ENCODE data around the gene EXOC4.

The EXOC4 gene

DNA sequence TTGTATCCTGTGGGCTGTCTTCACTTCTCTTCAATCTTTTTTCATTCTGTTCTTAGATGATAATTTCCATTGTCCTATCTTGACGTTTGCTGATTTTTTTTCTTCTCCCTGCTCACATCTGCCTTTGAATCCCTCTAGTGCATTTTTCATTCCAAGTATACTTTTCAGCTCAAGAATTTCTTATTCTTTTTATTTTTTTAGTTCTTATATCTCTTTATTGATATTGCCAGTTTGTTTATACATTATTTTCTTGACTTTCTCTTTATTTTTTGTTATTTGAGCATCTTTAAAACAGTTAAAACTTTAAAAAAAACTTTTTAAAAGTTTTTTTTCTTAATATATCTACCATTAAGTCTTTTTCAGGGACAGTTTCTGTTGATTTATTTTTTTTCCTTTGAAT is 100.9 kb downstream of the EXOC4 start:
- H3K9me3 ChIP-seq (ENCODE audit: control insufficient read depth, insufficient read depth, low read length), result peaks cover 5% of the 10 kb centered on the region; the same call in 1 of the 2 replicates
- no peaks in the 10 kb centered on the region for H3K36me3 ChIP-seq (ENCODE audit: insufficient read depth, low read length)
- peaks cover 22% of the 10 kb centered on the region for H3K4me1 ChIP-seq (ENCODE audit: insufficient read depth, low read length)
- H3K9ac ChIP-seq (ENCODE audit: low read depth, low read length), result no peak overlapping the region

DNA sequence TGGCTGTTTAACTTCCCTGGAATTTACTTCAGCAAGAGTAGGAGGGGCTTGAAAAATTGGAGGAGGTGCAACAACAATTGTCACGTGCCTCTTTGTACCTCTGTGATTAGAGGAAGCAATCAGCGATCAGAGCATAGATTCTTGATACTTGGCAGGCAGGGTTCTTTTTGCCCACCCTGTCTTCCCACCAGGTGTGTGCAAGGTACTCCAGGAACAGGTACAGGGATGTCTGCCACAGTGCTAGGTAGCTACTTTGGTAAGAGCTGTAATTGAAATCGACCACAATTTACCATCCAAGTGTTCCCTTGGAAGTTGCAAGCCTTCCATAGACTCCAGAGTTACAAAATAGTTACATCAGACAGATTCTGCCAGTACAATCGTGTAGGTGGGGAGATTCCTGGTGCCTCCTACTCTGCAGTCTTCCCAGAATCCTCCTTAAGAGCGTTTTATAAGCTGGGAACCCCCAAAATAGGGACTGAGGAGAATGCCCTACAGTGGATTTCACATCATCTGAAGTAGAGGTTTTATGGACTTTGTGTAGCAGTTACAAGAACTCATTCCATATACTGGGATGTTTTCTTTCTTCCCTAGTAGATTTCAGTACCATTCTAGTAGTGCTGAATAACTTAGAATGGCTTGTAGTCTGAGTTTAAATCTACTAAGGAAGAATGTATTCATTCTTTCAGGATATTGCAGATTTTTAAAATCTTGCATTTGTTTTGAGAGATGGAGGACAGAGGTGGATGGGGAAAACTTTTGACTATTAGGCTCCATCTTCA is 101.9 kb downstream of the EXOC4 start:
- Histone ChIP-seq H3K4me1 (ENCODE audit: insufficient read depth, low read length) (peaks cover 32% of the 10 kb centered on the region), H3K9me3 (ENCODE audit: control insufficient read depth, insufficient read depth, low read length) (peaks cover 5% of the 10 kb centered on the region; the same call in 1 of the 2 replicates), H3K9ac (ENCODE audit: low read depth, low read length) (no peak overlapping the region), H3K36me3 (ENCODE audit: insufficient read depth, low read length) (no peaks in the 10 kb centered on the region)

DNA sequence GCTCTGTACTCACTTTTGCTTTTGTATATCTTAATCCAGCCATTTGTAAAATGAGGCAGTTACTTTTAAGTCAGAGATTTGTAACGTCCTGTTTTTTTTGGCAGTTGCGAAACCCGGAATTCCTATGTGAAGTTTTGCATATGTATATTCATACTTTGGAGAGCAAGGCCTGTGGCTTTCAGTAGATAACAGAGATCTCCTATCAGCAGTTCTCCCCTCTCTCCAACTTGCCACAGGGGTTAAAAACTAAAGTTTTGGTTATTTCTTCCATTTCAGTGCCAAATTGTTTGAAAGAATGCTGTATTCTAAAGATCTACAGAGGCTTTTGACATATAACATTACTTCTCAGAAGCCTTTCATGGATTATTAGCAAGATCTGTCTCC is 102.4 kb downstream of the EXOC4 start:
- Histone ChIP-seq H3K4me1 (ENCODE audit: insufficient read depth, low read length) (peaks cover 37% of the 10 kb centered on the region), H3K36me3 (ENCODE audit: insufficient read depth, low read length) (no peaks in the 10 kb centered on the region), H3K9ac (ENCODE audit: low read depth, low read length) (no peak overlapping the region), H3K9me3 (ENCODE audit: control insufficient read depth, insufficient read depth, low read length) (peaks cover 5% of the 10 kb centered on the region; the same call in 1 of the 2 replicates)

DNA sequence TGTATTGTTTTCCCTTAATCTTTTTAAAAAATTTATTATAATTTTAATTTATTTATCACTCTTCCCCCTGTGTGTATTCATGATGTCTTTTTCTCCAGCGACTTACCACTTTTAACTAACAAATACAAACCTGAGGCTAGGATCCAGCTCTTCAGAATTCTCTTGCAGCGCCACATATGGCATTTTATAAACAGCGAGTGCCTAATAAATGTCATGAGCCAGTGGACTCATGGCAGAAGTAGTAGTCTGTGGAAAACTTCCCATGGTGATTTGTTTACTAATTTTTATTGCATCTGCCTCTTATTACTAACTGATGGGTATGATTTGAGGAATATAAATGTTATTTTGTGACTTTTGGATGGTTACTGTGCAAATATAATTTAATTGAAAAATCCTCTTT is 102.9 kb downstream of the EXOC4 start:
- no peak overlapping the region for H3K9ac ChIP-seq (ENCODE audit: low read depth, low read length)
- H3K4me1 ChIP-seq (ENCODE audit: insufficient read depth, low read length), result peaks cover 40% of the 10 kb centered on the region
- H3K36me3 ChIP-seq (ENCODE audit: insufficient read depth, low read length), result no peaks in the 10 kb centered on the region
- H3K9me3 ChIP-seq (ENCODE audit: control insufficient read depth, insufficient read depth, low read length), result peaks cover 5% of the 10 kb centered on the region; the same call in 1 of the 2 replicates

DNA sequence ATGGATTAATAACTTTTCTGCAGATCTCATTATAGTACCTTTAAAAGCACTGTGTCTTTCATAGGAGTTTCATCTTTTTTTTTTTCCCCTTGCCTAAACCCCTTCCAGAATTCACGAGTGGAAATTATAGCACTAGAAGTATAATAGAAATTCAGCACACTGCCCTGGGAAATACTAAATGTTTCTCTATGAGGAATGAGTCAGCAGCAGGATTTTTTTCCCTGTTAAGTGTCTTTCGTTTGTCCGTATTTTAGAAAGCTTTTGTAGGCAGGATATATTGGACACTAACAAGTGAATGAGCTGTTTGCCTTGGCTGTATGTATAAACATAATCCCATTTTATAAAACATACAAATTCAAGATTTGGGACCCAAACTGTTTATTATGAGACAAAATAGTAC is 105.8 kb downstream of the EXOC4 start:
- Histone ChIP-seq H3K36me3 (ENCODE audit: insufficient read depth, low read length) (no peaks in the 10 kb centered on the region), H3K4me1 (ENCODE audit: insufficient read depth, low read length) (peaks cover 40% of the 10 kb centered on the region), H3K9me3 (ENCODE audit: control insufficient read depth, insufficient read depth, low read length) (no peaks in the 10 kb centered on the region), H3K9ac (ENCODE audit: low read depth, low read length) (no peak overlapping the region)

DNA sequence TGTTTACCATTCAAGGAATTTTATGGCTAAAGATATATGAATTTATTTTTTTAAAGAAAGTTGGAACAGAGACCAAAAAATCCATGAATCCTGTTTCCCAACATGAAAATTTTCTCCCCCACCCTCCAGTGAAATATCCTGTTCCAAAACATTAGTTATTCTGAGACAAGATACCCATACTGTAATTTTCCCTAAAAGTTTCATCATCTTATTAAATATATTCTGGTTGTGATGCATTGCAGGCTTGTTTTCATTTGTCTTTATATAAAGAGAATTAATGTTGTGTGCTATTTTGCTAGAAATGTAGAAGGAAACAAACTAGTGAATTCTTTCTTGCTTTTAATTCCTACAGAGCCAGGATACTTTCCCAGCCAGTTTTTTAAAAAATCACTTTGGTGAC is 106.6 kb downstream of the EXOC4 start:
- Histone ChIP-seq H3K9me3 (ENCODE audit: control insufficient read depth, insufficient read depth, low read length) (no peaks in the 10 kb centered on the region), H3K36me3 (ENCODE audit: insufficient read depth, low read length) (no peaks in the 10 kb centered on the region), H3K4me1 (ENCODE audit: insufficient read depth, low read length) (peaks cover 37% of the 10 kb centered on the region), H3K9ac (ENCODE audit: low read depth, low read length) (peak overlapping the region; percentile 2; the same call in 1 of the 2 replicates)

DNA sequence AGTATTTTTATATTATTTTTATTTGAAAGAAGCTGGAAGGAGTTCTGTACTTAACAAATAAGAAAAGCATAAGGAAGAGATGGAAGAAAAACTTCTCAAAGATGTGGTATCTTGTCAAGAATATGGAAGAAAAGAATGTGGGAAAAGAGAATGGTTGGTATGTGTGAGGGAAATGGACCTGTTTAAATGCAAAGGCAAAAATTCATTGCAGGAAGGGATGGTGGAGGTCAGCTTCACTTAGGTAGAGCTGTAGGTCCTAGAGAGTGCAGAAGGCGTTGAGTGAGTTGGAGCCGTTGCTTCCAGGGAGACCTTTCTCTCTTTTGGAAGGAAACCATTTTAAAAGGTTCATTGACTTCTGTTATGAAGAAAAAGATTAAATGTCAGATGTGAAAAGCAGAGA is 107.3 kb downstream of the EXOC4 start:
- peaks cover 29% of the 10 kb centered on the region; the same call in 1 of the 2 replicates for H3K4me1 ChIP-seq (ENCODE audit: insufficient read depth, low read length)
- H3K36me3 ChIP-seq (ENCODE audit: insufficient read depth, low read length), result no peaks in the 10 kb centered on the region
- H3K9ac ChIP-seq (ENCODE audit: low read depth, low read length), result no peak overlapping the region
- H3K9me3 ChIP-seq (ENCODE audit: control insufficient read depth, insufficient read depth, low read length), result no peaks in the 10 kb centered on the region

DNA sequence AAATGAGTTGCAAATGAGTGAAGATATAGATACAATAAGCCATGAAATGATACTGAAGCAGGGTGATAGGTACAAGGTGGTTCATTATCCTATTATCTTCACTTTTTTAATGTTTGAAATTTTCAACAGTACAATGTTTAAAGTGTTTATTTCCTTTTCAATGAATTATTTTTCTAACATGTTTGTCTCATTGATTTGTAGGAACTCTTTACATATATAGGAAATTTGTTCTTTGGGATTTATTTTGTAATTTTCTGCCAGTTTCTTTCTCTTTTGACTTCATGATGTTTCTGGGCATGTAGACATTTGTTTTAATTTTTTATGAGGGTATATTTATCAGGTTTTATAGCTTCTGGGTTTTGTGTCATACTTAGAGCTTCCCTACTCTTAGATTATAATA is 108.9 kb downstream of the EXOC4 start:
- Histone ChIP-seq H3K9ac (ENCODE audit: low read depth, low read length) (no peak overlapping the region), H3K36me3 (ENCODE audit: insufficient read depth, low read length) (no peaks in the 10 kb centered on the region), H3K4me1 (ENCODE audit: insufficient read depth, low read length) (peaks cover 26% of the 10 kb centered on the region; the same call in 1 of the 2 replicates), H3K9me3 (ENCODE audit: control insufficient read depth, insufficient read depth, low read length) (no peaks in the 10 kb centered on the region)

DNA sequence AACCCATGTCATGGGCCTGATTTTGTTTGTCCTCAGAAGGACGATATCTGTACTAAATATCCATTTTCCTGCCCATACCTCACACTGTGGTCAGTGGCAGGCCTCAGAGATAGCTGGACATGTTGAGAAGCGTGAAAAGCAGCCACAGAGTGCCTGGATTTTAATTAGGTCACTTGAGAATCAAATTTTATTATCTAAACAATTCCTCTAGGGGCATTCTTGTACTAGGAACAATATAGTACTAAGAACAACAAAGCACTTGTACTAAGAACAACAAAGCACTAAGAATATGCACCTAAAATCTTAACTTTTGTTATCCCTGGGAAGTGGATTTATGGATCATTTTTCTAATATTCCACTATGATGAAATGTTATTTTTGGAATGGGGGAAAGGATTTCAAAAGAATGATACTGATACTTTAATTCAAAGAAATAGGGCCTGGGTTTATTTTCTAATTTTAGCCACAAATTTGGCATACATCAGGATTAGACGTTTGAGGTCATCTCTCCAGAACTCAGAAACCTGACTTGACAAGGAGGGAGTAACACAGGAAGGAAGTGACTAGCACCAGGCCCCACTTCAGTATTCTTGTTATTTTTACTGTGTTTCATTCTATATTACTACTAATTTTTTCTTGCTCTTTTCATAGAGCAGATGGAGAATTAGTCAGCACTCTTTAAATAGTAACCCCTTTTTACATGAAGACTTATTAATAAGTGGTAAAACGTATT is 112.2 kb downstream of the EXOC4 start:
- Histone ChIP-seq H3K9ac (ENCODE audit: low read depth, low read length) (no peak overlapping the region), H3K4me1 (ENCODE audit: insufficient read depth, low read length) (peaks cover 5% of the 10 kb centered on the region; the same call in 1 of the 2 replicates), H3K36me3 (ENCODE audit: insufficient read depth, low read length) (no peaks in the 10 kb centered on the region), H3K9me3 (ENCODE audit: control insufficient read depth, insufficient read depth, low read length) (no peaks in the 10 kb centered on the region)

DNA sequence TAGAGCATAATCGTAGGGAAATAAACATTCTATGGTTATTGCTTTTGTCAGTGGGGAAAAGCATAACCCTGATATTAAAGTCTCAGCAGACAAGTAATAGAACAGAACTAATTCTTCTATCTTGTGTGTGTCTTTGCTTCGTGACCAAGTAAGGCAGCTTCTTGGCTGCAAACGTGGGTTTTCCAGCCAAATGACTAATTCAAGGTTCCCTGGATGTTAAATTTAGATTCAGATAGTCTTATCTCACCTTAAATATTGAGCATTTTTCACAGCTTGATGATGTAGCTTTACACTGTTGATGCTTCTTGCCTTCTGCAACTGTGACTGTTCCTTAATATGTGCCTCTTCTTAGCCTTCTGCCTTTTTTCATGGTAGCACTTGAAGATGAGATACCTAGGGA is 113.0 kb downstream of the EXOC4 start:
- H3K9ac ChIP-seq (ENCODE audit: low read depth, low read length), result no peak overlapping the region

DNA sequence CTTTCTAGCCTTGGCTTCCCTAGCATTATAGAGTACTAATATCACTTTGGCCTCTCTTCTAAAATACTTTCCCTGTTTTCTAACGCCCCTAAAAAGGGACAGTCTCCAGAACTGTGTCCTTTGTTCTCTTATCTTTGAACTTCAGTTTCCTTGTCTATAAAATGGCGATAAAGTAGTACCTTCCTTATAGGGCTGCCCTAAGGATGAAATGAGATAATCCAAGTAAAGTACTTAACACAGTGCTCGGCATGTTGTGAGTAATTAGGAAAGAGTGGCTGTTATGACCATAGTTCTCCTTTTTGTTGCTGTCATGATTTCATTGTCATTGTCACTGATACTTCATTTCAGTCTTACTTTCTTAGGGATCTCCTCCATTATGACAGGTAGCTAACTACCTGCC is 114.7 kb downstream of the EXOC4 start:
- H3K9ac ChIP-seq (ENCODE audit: low read depth, low read length), result no peak overlapping the region
- H3K36me3 ChIP-seq (ENCODE audit: insufficient read depth, low read length), result no peaks in the 10 kb centered on the region
- peaks cover 4% of the 10 kb centered on the region; the same call in 1 of the 2 replicates for H3K4me1 ChIP-seq (ENCODE audit: insufficient read depth, low read length)
- no peaks in the 10 kb centered on the region for H3K9me3 ChIP-seq (ENCODE audit: control insufficient read depth, insufficient read depth, low read length)

More for the DNA sequence above, 113.0 kb downstream of the EXOC4 start:
- Histone ChIP-seq H3K9me3 (ENCODE audit: control insufficient read depth, insufficient read depth, low read length) (no peaks in the 10 kb centered on the region), H3K4me1 (ENCODE audit: insufficient read depth, low read length) (peaks cover 4% of the 10 kb centered on the region; the same call in 1 of the 2 replicates), H3K36me3 (ENCODE audit: insufficient read depth, low read length) (no peaks in the 10 kb centered on the region)

DNA sequence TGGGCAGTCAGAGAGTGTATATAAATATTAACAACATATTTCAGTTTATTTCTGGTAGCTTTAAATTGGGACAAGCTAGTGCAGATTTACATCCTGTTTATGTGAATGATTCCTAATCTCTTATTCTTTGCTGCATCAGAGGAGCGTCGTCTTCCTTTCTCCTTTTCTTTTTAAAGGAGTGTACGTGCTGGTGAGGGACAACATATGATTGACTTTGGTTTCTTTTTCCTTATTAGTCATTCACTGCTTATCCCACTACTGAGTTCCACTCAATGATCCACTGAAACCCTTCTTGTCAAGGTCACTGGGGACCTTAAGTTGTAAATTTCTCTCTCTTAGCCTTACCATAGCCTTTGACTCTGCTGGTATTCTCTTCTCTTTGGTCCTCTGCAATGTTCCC is 116.3 kb downstream of the EXOC4 start:
- Histone ChIP-seq H3K36me3 (ENCODE audit: insufficient read depth, low read length) (no peaks in the 10 kb centered on the region), H3K9me3 (ENCODE audit: control insufficient read depth, insufficient read depth, low read length) (no peaks in the 10 kb centered on the region), H3K4me1 (ENCODE audit: insufficient read depth, low read length) (peaks cover 4% of the 10 kb centered on the region; the same call in 1 of the 2 replicates), H3K9ac (ENCODE audit: low read depth, low read length) (no peak overlapping the region)

DNA sequence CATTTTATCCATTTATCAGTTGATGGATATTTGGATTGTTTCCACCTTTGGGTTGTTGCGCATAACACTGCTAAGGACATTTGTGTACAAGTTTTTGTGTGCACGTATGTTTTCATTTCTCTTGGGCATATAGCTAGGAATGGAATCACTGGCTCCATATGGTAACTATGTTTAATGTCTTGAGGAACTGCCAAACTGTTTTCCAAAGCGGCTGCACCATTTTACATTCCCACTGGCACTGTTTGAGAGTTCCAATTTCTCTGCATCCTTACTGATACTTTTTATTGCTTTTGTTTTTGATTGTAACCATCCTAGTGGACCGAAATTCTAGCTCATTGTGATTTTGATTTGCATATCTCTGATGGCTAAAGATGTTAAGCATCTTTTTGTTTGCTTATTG is 118.7 kb downstream of the EXOC4 start:
- Histone ChIP-seq H3K9me3 (ENCODE audit: control insufficient read depth, insufficient read depth, low read length) (no peaks in the 10 kb centered on the region), H3K36me3 (ENCODE audit: insufficient read depth, low read length) (no peaks in the 10 kb centered on the region), H3K4me1 (ENCODE audit: insufficient read depth, low read length) (peaks cover 4% of the 10 kb centered on the region; the same call in 1 of the 2 replicates), H3K9ac (ENCODE audit: low read depth, low read length) (no peak overlapping the region)

DNA sequence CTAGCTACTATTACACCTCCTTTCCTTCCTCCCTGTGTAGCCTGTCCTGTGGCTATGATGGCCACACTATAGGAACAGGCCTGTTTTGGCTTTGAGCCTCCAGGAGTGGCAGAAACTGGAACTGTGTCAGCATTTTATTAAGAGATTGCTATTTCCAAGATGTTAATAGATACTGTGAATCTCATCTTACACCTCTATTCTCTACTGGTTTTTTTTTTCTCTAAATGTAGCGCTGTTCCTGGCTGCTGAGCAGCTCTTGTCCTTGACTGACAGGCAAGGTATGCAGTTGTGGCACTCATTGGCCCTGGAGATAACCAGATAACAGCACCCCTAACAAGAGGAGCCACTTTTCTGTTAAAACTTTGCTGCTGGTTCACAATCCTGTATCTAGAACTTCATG is 119.5 kb downstream of the EXOC4 start:
- Histone ChIP-seq H3K9ac (ENCODE audit: low read depth, low read length) (no peak overlapping the region), H3K9me3 (ENCODE audit: control insufficient read depth, insufficient read depth, low read length) (no peaks in the 10 kb centered on the region), H3K36me3 (ENCODE audit: insufficient read depth, low read length) (no peaks in the 10 kb centered on the region), H3K4me1 (ENCODE audit: insufficient read depth, low read length) (peaks cover 4% of the 10 kb centered on the region; the same call in 1 of the 2 replicates)

DNA sequence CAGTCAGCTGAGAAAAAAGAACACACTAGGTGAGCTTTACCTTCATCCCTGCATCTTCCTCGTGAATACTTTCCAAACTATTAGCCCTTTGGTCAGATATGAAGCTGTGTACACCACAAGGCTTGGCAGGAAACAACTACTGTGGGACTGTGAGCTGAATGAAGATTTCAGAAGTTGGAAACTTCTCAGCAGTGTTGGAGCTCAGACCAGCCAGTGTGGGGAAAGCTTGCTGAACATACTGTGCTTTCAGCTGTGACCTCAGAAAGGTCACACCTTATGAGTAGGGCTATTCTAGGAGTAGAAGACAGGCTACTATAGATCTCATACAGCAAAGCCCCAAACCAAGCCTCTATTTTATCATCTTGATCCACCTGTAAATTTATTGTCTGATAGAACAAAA is 123.6 kb downstream of the EXOC4 start:
- Histone ChIP-seq H3K36me3 (ENCODE audit: insufficient read depth, low read length) (no peaks in the 10 kb centered on the region), H3K9ac (ENCODE audit: low read depth, low read length) (no peak overlapping the region), H3K4me1 (ENCODE audit: insufficient read depth, low read length) (no peaks in the 10 kb centered on the region), H3K9me3 (ENCODE audit: control insufficient read depth, insufficient read depth, low read length) (no peaks in the 10 kb centered on the region)

Measured in ES-I3 (cell line).